Right cardiac atrium (tissue), 5 donors: ENCODE measurements around the gene TIAM2. TPM values are rescaled to one million over a fixed set of nuclear protein-coding genes. Genes with fewer than 3 reads are reported as not detected.
"Not testable (repeated sequence)": the region's sequence is repeated elsewhere in the genome, so short reads cannot be mapped to it uniquely, and the experiment has no call there.

Experiments used
- ATAC-seq, 2 donors: fragments of 200-7000 bp; cut with Tn5 transposase; one replicate each; pipeline versions ENCODE4 v1.8.0 to v1.9.1; 2020; ENCODE audit warnings: moderate library complexity in 2 of 2, mild to moderate bottlenecking in 1 of 2
- DNase-seq, 3 donors: peaks; one replicate each; pipeline ENCODE4 v3.0.0-alpha.2; 2020
- H3K27ac ChIP-seq: one replicate; pipeline ENCODE4 v1.5.1; 2013; ENCODE audit warnings: mild to moderate bottlenecking, low read length, control low read depth, moderate library complexity
- H3K27me3 ChIP-seq: one replicate; pipeline ENCODE4 v1.6.1; 2013; ENCODE audit not compliant: control insufficient read depth, insufficient read depth
- H3K4me1 ChIP-seq: one replicate; pipeline ENCODE4 v1.6.1; 2013; ENCODE audit warnings: low read length; ENCODE audit not compliant: control insufficient read depth, insufficient read depth
- H3K4me3 ChIP-seq: one replicate; pipeline ENCODE4 v1.5.1; 2013; ENCODE audit warnings: low read length, control low read depth
- H3K9me3 ChIP-seq: one replicate; pipeline ENCODE4 v1.6.1; 2013; ENCODE audit warnings: low read length; ENCODE audit not compliant: control insufficient read depth
- WGBS: extraction: QIAGEN DNeasy Blood & Tissue Kit; methylation state at CpG from one replicate; pipeline ENCODE4 v1.1.7; 2013; 5-methylcytosine and 5-hydroxymethylcytosine counted together
- intact Hi-C, 4 donors: fragments of 100-400 bp; cut with DNase I; formaldehyde crosslinking; loops; one replicate each; pipeline versions ENCODE4 v1.11.0 to v1.14.0; 2022 to 2023
- polyA plus RNA-seq: library from polyadenylated mRNA; stranded (reverse); fragments of 200-250 nt; gene quantifications from one replicate; pipeline ENCODE4 v1.2.3, GENCODE V29; 2013
- total RNA-seq, 4 donors: library from RNA; stranded (reverse); fragmentation: NEBNext Ultra II Directional; extraction: Animal tissue kit (Norgen Biotek cat#: 25700); gene quantifications; one replicate each; pipeline ENCODE4 v1.2.1, GENCODE V29; 2021
- donor health status: healthy with polysubstance abuse.
- donor health status: DM: no; HTN: yes; CAD: no.
- donor health status: DM: no; HTN: no; CAD: no.
- donor health status: DM: no; HTN: yes; CAD: no; lungs with severe emphysema.
- donor health status: DM: yes; HTN: yes; CAD: no.

TIAM2 gene
- total and polyA plus RNA-seq, 5 donors = 6.6 to 13.9 (median 11.8) TPM

GRCh38 chr6:155174576-155175211, 179.6 kb downstream of the TIAM2 start:
- DNase-seq (peak; percentile 41 to 74 (median 58)), ATAC-seq (peak; percentile 79 to 84)
- 30% methylated on average over 12 of the region's 12 CpGs for WGBS
- Histone ChIP-seq H3K9me3 (no peaks in the 10 kb centered on the region), H3K4me1 (peaks cover 5% of the 10 kb centered on the region), H3K4me3 (no peak overlapping the region), H3K27ac (no peak overlapping the region), H3K27me3 (no peaks in the 10 kb centered on the region)
- intact Hi-C loops = loop anchor here (2.0 to 10.0 kb wide), 11 partner anchors 73 to 500 kb away; partner anchors contain the start of gene TFB1M (in 1 of the 4)

- ATAC-seq (no peak), DNase-seq (no peak)
- WGBS = 86% methylated on average over 4 of the region's 4 CpGs
- Histone ChIP-seq H3K4me1 (no peaks in the 10 kb centered on the region), H3K27ac (no peak overlapping the region), H3K4me3 (no peak overlapping the region), H3K9me3 (no peaks in the 10 kb centered on the region), H3K27me3 (no peaks in the 10 kb centered on the region)
- intact Hi-C loops = loop anchor here (5.0 to 10.0 kb wide), 7 partner anchors 70 to 503 kb away; partner anchors contain the start of gene TFB1M (in 1 of the 4)
Observed at GRCh38 chr6:155177363-155177961, 182.3 kb downstream of the TIAM2 start.

DNA sequence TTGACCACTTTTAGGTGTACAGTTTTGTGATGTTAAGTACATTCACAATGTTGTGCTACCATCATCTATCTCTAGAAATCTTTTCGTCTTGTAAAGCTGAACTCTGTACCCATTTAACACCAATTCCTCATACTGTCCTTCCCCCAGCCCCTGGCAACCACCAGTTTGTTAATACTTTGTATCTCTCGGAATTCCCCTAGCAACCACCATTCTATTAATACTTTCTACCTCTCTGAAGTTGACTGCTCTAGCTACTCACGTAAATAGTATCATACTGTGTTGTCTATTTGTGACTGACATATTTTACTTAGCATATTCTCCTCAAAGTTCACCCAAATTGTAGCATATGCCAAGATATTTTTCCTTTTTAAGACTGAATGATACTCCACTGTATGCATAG, 186.4 kb downstream of the TIAM2 start:
- WGBS = 80% methylated on average over 3 of the region's 3 CpGs
- intact Hi-C loops = no loop called here
- no peaks in the 10 kb centered on the region for H3K4me1 ChIP-seq
- no peaks in the 10 kb centered on the region for H3K27me3 ChIP-seq
- no peaks in the 10 kb centered on the region for H3K9me3 ChIP-seq
- H3K4me3 ChIP-seq = no peak overlapping the region
- DNase-seq (no peak), ATAC-seq (no peak)
- no peak overlapping the region for H3K27ac ChIP-seq

- WGBS = 96% methylated on average over 16 of the region's 16 CpGs
Observed at GRCh38 chr6:155182103-155182502, 187.0 kb downstream of the TIAM2 start.

GRCh38 chr6:155183095-155183494, 188.0 kb downstream of the TIAM2 start:
- intact Hi-C loops = no loop called here
- H3K27ac ChIP-seq = no peak overlapping the region
- DNase-seq (no peak), ATAC-seq (no peak)
- H3K27me3 ChIP-seq = no peaks in the 10 kb centered on the region
- no peaks in the 10 kb centered on the region for H3K4me1 ChIP-seq
- 58% methylated on average over 5 of the region's 5 CpGs for WGBS
- H3K9me3 ChIP-seq = no peaks in the 10 kb centered on the region
- H3K4me3 ChIP-seq = no peak overlapping the region

More at GRCh38 chr6:155182103-155182502, 187.0 kb downstream of the TIAM2 start:
- no peaks in the 10 kb centered on the region for H3K4me1 ChIP-seq
- ATAC-seq (no peak), DNase-seq (no peak)
- H3K9me3 ChIP-seq = no peaks in the 10 kb centered on the region
- no peak overlapping the region for H3K4me3 ChIP-seq
- intact Hi-C loops = no loop called here
- H3K27ac ChIP-seq = no peak overlapping the region
- no peaks in the 10 kb centered on the region for H3K27me3 ChIP-seq

DNA sequence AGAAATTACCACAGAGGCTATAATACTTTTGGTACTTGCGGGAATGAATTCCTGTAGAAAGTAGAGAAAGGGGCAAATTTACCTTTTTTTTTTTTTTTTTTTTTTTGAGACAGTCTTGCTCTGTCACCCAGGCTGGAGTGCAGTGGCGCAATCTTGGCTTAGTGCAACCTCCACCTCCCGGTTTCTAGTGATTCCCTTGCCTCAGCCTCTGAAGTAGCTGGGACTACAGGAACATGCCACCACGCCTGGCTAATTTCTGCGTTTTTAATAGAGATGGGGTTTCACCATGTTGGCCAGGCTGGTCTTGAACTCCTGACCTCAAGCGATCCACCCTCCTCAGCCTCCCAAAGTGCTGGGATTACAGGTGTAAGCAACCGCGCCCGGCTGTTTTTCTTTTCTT, 189.9 kb downstream of the TIAM2 start:
- intact Hi-C loops = not testable (repeated sequence)
- WGBS = 96% methylated on average over 9 of the region's 9 CpGs

DNA sequence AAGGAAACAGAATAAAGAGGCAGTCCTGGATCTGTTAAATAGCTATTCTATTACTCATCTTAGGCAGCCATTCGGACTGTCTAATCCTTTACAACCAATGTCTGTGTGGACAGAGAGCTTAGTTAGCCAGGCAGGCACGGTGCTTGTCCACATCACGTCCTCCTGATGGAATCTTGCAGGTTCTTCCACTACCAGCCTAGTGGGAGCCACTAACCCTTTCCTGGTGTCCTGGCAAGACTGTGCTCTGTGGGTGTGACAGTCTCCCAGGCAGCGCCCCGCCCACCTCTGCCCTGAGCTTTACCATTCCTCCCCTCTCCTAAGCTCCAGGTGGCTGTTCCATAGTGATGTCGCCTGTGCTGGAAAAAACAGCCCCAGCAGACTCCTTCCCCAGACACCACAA, 190.4 kb downstream of the TIAM2 start:
- peak in 1 of 2 donors; percentile 22 for ATAC-seq
- no peaks in the 10 kb centered on the region for H3K4me1 ChIP-seq
- no peaks in the 10 kb centered on the region for H3K27me3 ChIP-seq
- H3K4me3 ChIP-seq = no peak overlapping the region
- intact Hi-C loops = no loop called here
- no peak overlapping the region for H3K27ac ChIP-seq
- DNase-seq = no peak
- WGBS = 95% methylated on average over 6 of the region's 6 CpGs
- no peaks in the 10 kb centered on the region for H3K9me3 ChIP-seq

More for the DNA sequence above, 189.9 kb downstream of the TIAM2 start:
- not testable (repeated sequence) for H3K4me3 ChIP-seq, H3K4me1 ChIP-seq, H3K9me3 ChIP-seq, DNase-seq, ATAC-seq, H3K27me3 ChIP-seq, H3K27ac ChIP-seq

DNA sequence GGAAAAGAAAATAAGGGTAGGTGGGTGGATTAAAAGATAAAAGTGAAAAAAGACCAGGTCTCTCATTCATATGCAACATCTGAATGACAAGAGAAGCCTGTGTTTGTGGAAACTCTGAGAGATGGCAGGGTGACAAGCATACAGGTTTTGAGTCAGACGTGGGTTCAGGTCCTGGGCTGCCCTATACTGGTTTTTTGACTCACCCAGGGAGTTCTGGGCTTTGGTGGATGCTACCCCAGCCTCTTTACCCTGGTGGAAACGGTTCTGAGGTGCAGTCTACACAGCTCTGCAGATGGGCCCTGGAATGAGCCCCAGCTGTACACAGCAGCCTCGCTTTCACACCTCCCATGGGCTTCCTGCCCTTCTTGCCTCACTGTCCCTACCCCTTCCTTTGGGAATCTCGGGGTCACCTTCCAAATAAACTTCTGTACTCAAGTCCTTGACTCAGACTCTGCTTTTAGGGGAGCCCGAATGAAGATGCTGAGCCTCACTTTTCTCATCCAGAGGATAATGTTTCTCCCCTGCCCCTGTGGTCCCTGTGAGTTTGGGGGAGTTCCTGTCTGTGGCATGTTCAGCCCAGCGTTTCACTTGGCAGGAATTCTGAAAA, 191.0 kb downstream of the TIAM2 start:
- no peaks in the 10 kb centered on the region for H3K4me1 ChIP-seq
- intact Hi-C loops = no loop called here
- no peaks in the 10 kb centered on the region for H3K27me3 ChIP-seq
- ATAC-seq (peak; percentile 29 to 40), DNase-seq (no peak)
- H3K4me3 ChIP-seq = no peak overlapping the region
- no peak overlapping the region for H3K27ac ChIP-seq
- no peaks in the 10 kb centered on the region for H3K9me3 ChIP-seq
- WGBS = 53% methylated on average over 6 of the region's 6 CpGs

- H3K9me3 ChIP-seq = no peaks in the 10 kb centered on the region
- H3K27me3 ChIP-seq = no peaks in the 10 kb centered on the region
- DNase-seq = no peak
- H3K4me3 ChIP-seq = no peak overlapping the region
- ATAC-seq = no peak
- intact Hi-C loops = no loop called here
- WGBS = 63% methylated on average over 2 of the region's 2 CpGs
- no peaks in the 10 kb centered on the region for H3K4me1 ChIP-seq
- no peak overlapping the region for H3K27ac ChIP-seq
Observed at GRCh38 chr6:155187106-155187505, 192.0 kb downstream of the TIAM2 start.

- H3K4me3 ChIP-seq = no peak overlapping the region
- 79% methylated on average over 13 of the region's 13 CpGs for WGBS
- H3K9me3 ChIP-seq = no peaks in the 10 kb centered on the region
- ATAC-seq (no peak), DNase-seq (no peak)
- no peak overlapping the region for H3K27ac ChIP-seq
- intact Hi-C loops = no loop called here
- no peaks in the 10 kb centered on the region for H3K27me3 ChIP-seq
- no peaks in the 10 kb centered on the region for H3K4me1 ChIP-seq
Observed at GRCh38 chr6:155187994-155188706, 193.0 kb downstream of the TIAM2 start.
